TTC549 (cell line): Measurements from ENCODE around the gene NMD3.
A peak's percentile ranks its signal among the peaks of the same experiment; 100 is the strongest.
"Not testable (repeated sequence)": the region's sequence is repeated elsewhere in the genome, so short reads cannot be mapped to it uniquely, and the experiment has no call there.

ENCODE experiments used
- FAIRE-seq: peaks from 2 replicates; lab custom pipeline; 2012; peaks lifted over from hg19 to GRCh38; lab: Jason Lieb, UNC

The NMD3 gene

GRCh38 chr3:161231861-161232260, 10.8 kb downstream of the NMD3 start:
- FAIRE-seq, result no peak

- no peak for FAIRE-seq
These were observed 12.4 kb downstream of the NMD3 start for GRCh38 chr3:161233557-161233956.

GRCh38 chr3:161236240-161236639, 15.1 kb downstream of the NMD3 start:
- no peak for FAIRE-seq

GRCh38 chr3:161239700-161240099, 18.6 kb downstream of the NMD3 start:
- FAIRE-seq, result no peak

- FAIRE-seq, result no peak
These were observed 23.4 kb downstream of the NMD3 start for GRCh38 chr3:161244538-161244937.

- FAIRE-seq, result no peak
These were observed 25.9 kb downstream of the NMD3 start for GRCh38 chr3:161247049-161247448.

- no peak for FAIRE-seq
These were observed 29.0 kb downstream of the NMD3 start for GRCh38 chr3:161250116-161250515.

- no peak for FAIRE-seq
These were observed 30.6 kb downstream of the NMD3 start for GRCh38 chr3:161251716-161252115.

- no peak for FAIRE-seq
These were observed 31.0 kb downstream of the NMD3 start for GRCh38 chr3:161252143-161252542.

- no peak for FAIRE-seq
These were observed 32.6 kb downstream of the NMD3 start for GRCh38 chr3:161253711-161254110.

- FAIRE-seq, result no peak
These were observed 33.8 kb downstream of the NMD3 start for GRCh38 chr3:161254861-161255260.

GRCh38 chr3:161263057-161263456, 41.9 kb downstream of the NMD3 start:
- no peak for FAIRE-seq

- FAIRE-seq, result no peak
These were observed 43.7 kb downstream of the NMD3 start for GRCh38 chr3:161264852-161265251.

GRCh38 chr3:161265916-161266571, 44.9 kb downstream of the NMD3 start:
- no peak for FAIRE-seq

- no peak for FAIRE-seq
These were observed 45.6 kb downstream of the NMD3 start for GRCh38 chr3:161266731-161267150.

- no peak for FAIRE-seq
These were observed 46.5 kb downstream of the NMD3 start for GRCh38 chr3:161267646-161268045.

- FAIRE-seq, result no peak
These were observed 47.5 kb downstream of the NMD3 start for GRCh38 chr3:161268601-161269000.

- no peak for FAIRE-seq
These were observed 49.9 kb downstream of the NMD3 start for GRCh38 chr3:161270991-161271390.

GRCh38 chr3:161271646-161272045, 50.5 kb downstream of the NMD3 start:
- no peak for FAIRE-seq

GRCh38 chr3:161272524-161272923, 51.4 kb downstream of the NMD3 start:
- no peak for FAIRE-seq

- peak; percentile 69 for FAIRE-seq
These were observed 52.6 kb downstream of the NMD3 start for GRCh38 chr3:161273589-161274218.

GRCh38 chr3:161274691-161275298, 53.7 kb downstream of the NMD3 start:
- no peak for FAIRE-seq

GRCh38 chr3:161275919-161276318, 54.8 kb downstream of the NMD3 start:
- no peak for FAIRE-seq

- FAIRE-seq, result not testable (repeated sequence)
These were observed 61.3 kb downstream of the NMD3 start for GRCh38 chr3:161282387-161282786.
